Measurements from ENCODE around the gene ELF2. TPM values are rescaled to one million over a fixed set of nuclear protein-coding genes. Genes with fewer than 3 reads are reported as not detected.

Gene ELF2
- total and polyA plus RNA-seq, 2 of the 8 experiments (the other 6 are each of a cell fraction or from before 2014, with no cell fraction given): 21.1 to 44.3 TPM

GRCh38 chr4:139210486-139210885 lies 33.5 kb upstream of the ELF2 start:
- Histone ChIP-seq H2BK15ac (ENCODE audit: low read length) (no peak overlapping the region), H3K4me2 (ENCODE audit: insufficient read depth in 1 of 2, low read depth in 2 of 2, low read length in 2 of 2) (no peak overlapping the region), H4K8ac (ENCODE audit: extremely low read depth, insufficient read depth, low read length) (no peak overlapping the region), H3K36me3 (ENCODE audit: control insufficient read depth in 2 of 4, insufficient read depth in 4 of 4, low read length in 3 of 4) (no peaks in the 10 kb centered on the region), H3K14ac (ENCODE audit: insufficient read length) (no peak overlapping the region), H2BK20ac (ENCODE audit: low read length) (no peak overlapping the region), H3K79me1 (ENCODE audit: low read depth, low read length) (no peaks in the 10 kb centered on the region), H3K4me1 (replicated peaks in 1 of 4; ENCODE audit: control insufficient read depth in 3 of 4, insufficient read depth in 4 of 4, low read length in 3 of 4) (no peaks in the 10 kb centered on the region; a peak in 1 of 7 replicates), H3K9me3 (ENCODE audit: insufficient read depth in 2 of 2, low read depth in 1 of 2, low read length in 1 of 2) (no peaks in the 10 kb centered on the region), H2AFZ (ENCODE audit: low read length) (no peak overlapping the region), H4K5ac (ENCODE audit: insufficient read length, low read depth, low read length) (no peak overlapping the region), H2BK12ac (ENCODE audit: low read depth, low read length) (no peak overlapping the region), H3K4ac (replicated peaks; ENCODE audit: insufficient read length, low read depth, low read length) (no peak overlapping the region), H4K91ac (replicated peaks; ENCODE audit: insufficient read length, low read length) (no peak overlapping the region), H2AK5ac (ENCODE audit: low read depth, low read length) (no peak overlapping the region), H3K56ac (replicated peaks; ENCODE audit: insufficient read length, low read depth, low read length) (no peak overlapping the region), H2BK5ac (ENCODE audit: low read depth, low read length) (no peak overlapping the region), H4K20me1 (replicated peaks in 1 of 2; ENCODE audit: control insufficient read depth in 1 of 2, insufficient read depth in 2 of 2, low read length in 2 of 2) (no peaks in the 10 kb centered on the region), H3K27me3 (replicated peaks in 1 of 4; ENCODE audit: control insufficient read depth in 3 of 4, extremely low read depth in 1 of 4, insufficient read depth in 3 of 4, low read length in 3 of 4) (no peaks in the 10 kb centered on the region), H3K4me3 (ENCODE audit: extremely low read depth in 1 of 4, insufficient read depth in 2 of 4, low read depth in 3 of 4, low read length in 4 of 4) (no peak overlapping the region), H3K27ac (ENCODE audit: low read depth, low read length) (no peak overlapping the region), H3K23ac (ENCODE audit: insufficient read length) (no peak overlapping the region), H3K9ac (replicated peaks in 1 of 4; ENCODE audit: extremely low read depth in 1 of 4, low read depth in 3 of 4, low read length in 3 of 4) (no peak overlapping the region), H3K79me2 (ENCODE audit: control insufficient read depth in 1 of 2, insufficient read depth in 2 of 2, low read length in 2 of 2) (no peaks in the 10 kb centered on the region), H3K18ac (ENCODE audit: extremely low read depth, low read length) (no peak overlapping the region), H2BK120ac (replicated peaks; ENCODE audit: low read depth, low read length) (no peak overlapping the region), H3K23me2 (ENCODE audit: low read depth, low read length) (no peaks in the 10 kb centered on the region)
- POLR2A ChIA-PET (ENCODE audit: partially characterized antibody): interaction anchor here (1.1 kb wide), 1 partner anchor 92 kb away, joined by 3 read pairs; the partner anchor contains the start of gene NDUFC1
- CTCF ChIA-PET (ENCODE audit: partially characterized antibody): interaction anchor here (0.8 to 1.2 kb wide), 3 partner anchors 16 to 111 kb away, joined by 3 to 4 read pairs (median 3); no protein-coding TSS in a partner anchor
- FAIRE-seq (no peak), DNase-seq (ENCODE audit: low read depth in 1 of 2, low spot score in 2 of 2) (no peak)
- WGBS, 2 experiments (ENCODE audit: extremely low coverage in 1 of 2, insufficient coverage in 1 of 2, insufficient read length in 1 of 2, insufficient replicate concordance in 2 of 2, low coverage in 1 of 2, low lambda C conversion rate in 2 of 2, missing lambda C conversion rate in 1 of 2): 100% methylated on average over 1 of the region's 1 CpG; no CpG with 5 or more reads in 1 of the 2 experiments
- no peak for TF ChIP-seq EP300 (IDR thresholded peaks at IDR 0.05; ENCODE audit: borderline replicate concordance in 1 of 2, low read depth in 2 of 2, low read length in 2 of 2)
- no peak for TF ChIP-seq ASH2L (IDR thresholded peaks at IDR 0.05; ENCODE audit: low read length)
- no peak for TF ChIP-seq ZNF274 (IDR thresholded peaks at IDR 0.05; ENCODE audit: borderline replicate concordance, extremely low read depth, low read length)
- no peak for TF ChIP-seq POU5F1 (IDR thresholded peaks at IDR 0.05; ENCODE audit: low read depth, low read length)
- TF ChIP-seq JUND (IDR thresholded peaks at IDR 0.05; ENCODE audit: low read length): no peak
- no peak for TF ChIP-seq RNF2 (IDR thresholded peaks at IDR 0.05; ENCODE audit: borderline replicate concordance, low read depth, low read length, missing control alignments, poor library complexity, severe bottlenecking)
- no peak for TF ChIP-seq TAF1 (IDR thresholded peaks at IDR 0.05; ENCODE audit: low read depth, low read length)
- TF ChIP-seq KDM4A (IDR thresholded peaks at IDR 0.05; ENCODE audit: low read depth, low read length, severe bottlenecking): no peak
- no peak for TF ChIP-seq KDM5A (IDR thresholded peaks at IDR 0.05; ENCODE audit: low read length)
- no peak for TF ChIP-seq CREB1 (IDR thresholded peaks at IDR 0.05)
- TF ChIP-seq NANOG (IDR thresholded peaks at IDR 0.05; ENCODE audit: insufficient read depth, low read depth, low read length, poor library complexity, severe bottlenecking): no peak
- TF ChIP-seq BRCA1 (IDR thresholded peaks at IDR 0.05; ENCODE audit: low read depth, low read length): no peak
- TF ChIP-seq MAX (IDR thresholded peaks at IDR 0.05): no peak
- no peak for TF ChIP-seq RFX5 (IDR thresholded peaks at IDR 0.05; ENCODE audit: borderline replicate concordance, low read depth, low read length)
